KMS-11 (cell line): ENCODE measurements around the gene C1QTNF9.
"Not testable (repeated sequence)": the region's sequence is repeated elsewhere in the genome, so short reads cannot be mapped to it uniquely, and the experiment has no call there.

ENCODE experiments used
- H2AFZ ChIP-seq: fragments of 200-600 bp; sonication (generic); 2 replicates; pipeline ENCODE4 v1.6.1; 2016; ENCODE audit warnings: antibody characterized with exemption, mixed run types, low read depth
- H3K27ac ChIP-seq: fragments of 200-600 bp; sonication (generic); 2 replicates; pipeline ENCODE4 v1.6.1; 2016; ENCODE audit warnings: mild to moderate bottlenecking, mixed run types
- H3K27me3 ChIP-seq: fragments of 200-600 bp; sonication (generic); 2 replicates; pipeline ENCODE4 v1.6.1; 2017; ENCODE audit warnings: mild to moderate bottlenecking, low read depth, mixed run types, moderate library complexity; ENCODE audit not compliant: insufficient read depth
- H3K36me3 ChIP-seq: fragments of 200-600 bp; sonication (generic); 2 replicates; pipeline ENCODE4 v1.6.1; 2017; ENCODE audit warnings: mild to moderate bottlenecking, mixed run types; ENCODE audit not compliant: insufficient read depth
- H3K4me1 ChIP-seq: fragments of 200-600 bp; sonication (generic); 2 replicates; pipeline ENCODE4 v1.6.1; 2016; ENCODE audit warnings: mild to moderate bottlenecking, low read depth, mixed run types; ENCODE audit not compliant: poor library complexity, severe bottlenecking
- H3K4me2 ChIP-seq: fragments of 200-600 bp; sonication (generic); 2 replicates; pipeline ENCODE4 v1.7.0; 2016; ENCODE audit warnings: mild to moderate bottlenecking, mixed run types
- H3K4me3 ChIP-seq: fragments of 200-600 bp; sonication (generic); IDR thresholded peaks from 2 replicates; pipeline ENCODE4 v1.6.1; 2017; ENCODE audit warnings: low read depth, low read length, mixed read lengths; ENCODE audit not compliant: insufficient read depth
- H3K79me2 ChIP-seq: fragments of 200-600 bp; sonication (generic); 2 replicates; pipeline ENCODE4 v1.6.1; 2016; ENCODE audit warnings: low read depth, mixed run types; ENCODE audit not compliant: insufficient read depth
- H3K9ac ChIP-seq: fragments of 200-600 bp; sonication (generic); 2 replicates; pipeline ENCODE4 v1.6.1; 2016; ENCODE audit warnings: mild to moderate bottlenecking, mixed run types
- H4K20me1 ChIP-seq: fragments of 200-600 bp; sonication (generic); 2 replicates; pipeline ENCODE4 v1.6.1; 2016; ENCODE audit warnings: mild to moderate bottlenecking, mixed run types; ENCODE audit not compliant: insufficient read depth
- TF ChIP-seq, protein P1 (sequence below): fragments of 200-600 bp; sonication (generic); conservative IDR thresholded peaks from 2 replicates; pipeline ENCODE4 v1.6.1; 2017; ENCODE audit warnings: low read depth, mild to moderate bottlenecking, antibody characterized with exemption, low read length, moderate library complexity, mixed read lengths

Gene C1QTNF9, protein sequence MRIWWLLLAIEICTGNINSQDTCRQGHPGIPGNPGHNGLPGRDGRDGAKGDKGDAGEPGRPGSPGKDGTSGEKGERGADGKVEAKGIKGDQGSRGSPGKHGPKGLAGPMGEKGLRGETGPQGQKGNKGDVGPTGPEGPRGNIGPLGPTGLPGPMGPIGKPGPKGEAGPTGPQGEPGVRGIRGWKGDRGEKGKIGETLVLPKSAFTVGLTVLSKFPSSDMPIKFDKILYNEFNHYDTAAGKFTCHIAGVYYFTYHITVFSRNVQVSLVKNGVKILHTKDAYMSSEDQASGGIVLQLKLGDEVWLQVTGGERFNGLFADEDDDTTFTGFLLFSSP

DNA sequence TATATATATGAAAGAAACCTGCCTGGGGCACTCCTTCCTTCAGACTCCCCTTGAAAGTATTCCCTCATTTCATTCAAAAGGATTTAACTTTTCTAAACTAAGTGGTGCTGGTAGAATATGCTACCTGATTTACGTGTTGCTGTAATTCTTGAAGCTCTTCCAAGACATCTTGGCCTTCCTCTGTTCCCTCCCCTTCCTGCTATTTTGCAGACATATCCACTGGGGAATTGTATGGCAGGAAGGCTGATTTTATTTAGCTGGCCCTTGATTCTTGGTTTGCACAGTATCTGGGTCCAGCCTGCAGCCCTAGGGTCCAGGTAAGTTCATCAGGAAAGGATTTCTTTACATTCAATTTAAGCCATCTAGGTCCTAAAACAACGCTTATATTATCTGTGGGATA, at the start of gene C1QTNF9:
Gene C1QTNF9, plus strand, starts transcription at position 281 of the 400 bp plus-strand sequence. CDS start 6,424 bp downstream, outside the sequence.
- not testable (repeated sequence) for H3K9ac ChIP-seq, H3K79me2 ChIP-seq, H3K4me2 ChIP-seq, H2AFZ ChIP-seq, H3K27me3 ChIP-seq, H3K36me3 ChIP-seq, H4K20me1 ChIP-seq, H3K4me1 ChIP-seq, H3K27ac ChIP-seq, H3K4me3 ChIP-seq

DNA sequence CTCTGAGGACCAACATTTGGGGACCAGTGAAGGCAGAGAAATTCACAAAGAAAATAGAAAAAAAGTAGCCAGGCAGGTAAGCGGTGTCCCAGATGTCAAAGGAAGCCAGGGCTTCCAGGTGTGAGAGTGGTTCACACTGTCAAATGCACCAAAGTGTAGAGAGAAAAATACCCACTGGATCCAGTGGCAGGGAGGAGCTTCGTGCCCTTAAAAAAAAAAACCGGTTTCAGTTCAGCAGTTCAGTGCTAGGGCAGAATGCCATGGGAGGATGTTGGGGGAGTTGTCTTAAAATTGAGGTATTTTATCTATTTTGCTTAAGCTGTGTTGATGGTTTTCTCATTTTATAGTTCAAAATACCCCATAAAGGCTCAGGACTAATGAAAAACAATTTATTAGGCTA, 47.8 kb upstream of the C1QTNF9 start:
- Histone ChIP-seq H3K9ac (no peak overlapping the region), H3K27ac (no peak overlapping the region), H3K27me3 (no peaks in the 10 kb centered on the region), H3K4me3 (no peak overlapping the region), H4K20me1 (no peaks in the 10 kb centered on the region), H2AFZ (no peak overlapping the region), H3K36me3 (no peaks in the 10 kb centered on the region), H3K4me2 (no peak overlapping the region), H3K79me2 (no peaks in the 10 kb centered on the region), H3K4me1 (peaks cover 14% of the 10 kb centered on the region)
- TF ChIP-seq, protein P1, sequence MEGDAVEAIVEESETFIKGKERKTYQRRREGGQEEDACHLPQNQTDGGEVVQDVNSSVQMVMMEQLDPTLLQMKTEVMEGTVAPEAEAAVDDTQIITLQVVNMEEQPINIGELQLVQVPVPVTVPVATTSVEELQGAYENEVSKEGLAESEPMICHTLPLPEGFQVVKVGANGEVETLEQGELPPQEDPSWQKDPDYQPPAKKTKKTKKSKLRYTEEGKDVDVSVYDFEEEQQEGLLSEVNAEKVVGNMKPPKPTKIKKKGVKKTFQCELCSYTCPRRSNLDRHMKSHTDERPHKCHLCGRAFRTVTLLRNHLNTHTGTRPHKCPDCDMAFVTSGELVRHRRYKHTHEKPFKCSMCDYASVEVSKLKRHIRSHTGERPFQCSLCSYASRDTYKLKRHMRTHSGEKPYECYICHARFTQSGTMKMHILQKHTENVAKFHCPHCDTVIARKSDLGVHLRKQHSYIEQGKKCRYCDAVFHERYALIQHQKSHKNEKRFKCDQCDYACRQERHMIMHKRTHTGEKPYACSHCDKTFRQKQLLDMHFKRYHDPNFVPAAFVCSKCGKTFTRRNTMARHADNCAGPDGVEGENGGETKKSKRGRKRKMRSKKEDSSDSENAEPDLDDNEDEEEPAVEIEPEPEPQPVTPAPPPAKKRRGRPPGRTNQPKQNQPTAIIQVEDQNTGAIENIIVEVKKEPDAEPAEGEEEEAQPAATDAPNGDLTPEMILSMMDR, result no peak

DNA sequence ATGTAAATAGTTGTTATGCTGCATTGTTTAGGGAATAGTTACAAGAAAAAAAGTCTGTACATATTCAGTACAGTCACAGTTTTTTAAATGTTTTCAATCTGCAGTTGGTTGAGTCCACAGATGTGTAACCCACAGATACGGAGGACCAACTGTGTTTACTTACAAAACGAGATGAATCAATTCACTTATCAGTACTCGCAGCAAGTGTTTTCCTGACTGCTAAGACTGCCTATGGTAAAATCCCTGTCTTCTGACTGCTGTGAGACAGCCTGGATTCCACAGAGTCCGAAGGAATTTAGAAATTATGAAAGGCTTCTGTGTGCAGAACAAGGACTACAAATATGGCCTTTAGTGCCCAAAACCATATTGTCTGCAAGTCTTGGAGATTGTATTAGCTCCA, 45.7 kb upstream of the C1QTNF9 start:
- Histone ChIP-seq H3K9ac (no peak overlapping the region), H3K27me3 (no peaks in the 10 kb centered on the region), H3K4me2 (no peak overlapping the region), H3K27ac (no peak overlapping the region), H3K79me2 (no peaks in the 10 kb centered on the region), H3K4me1 (peaks cover 14% of the 10 kb centered on the region), H2AFZ (no peak overlapping the region), H3K4me3 (no peak overlapping the region), H4K20me1 (no peaks in the 10 kb centered on the region), H3K36me3 (no peaks in the 10 kb centered on the region)
- TF ChIP-seq, protein P1, result no peak

DNA sequence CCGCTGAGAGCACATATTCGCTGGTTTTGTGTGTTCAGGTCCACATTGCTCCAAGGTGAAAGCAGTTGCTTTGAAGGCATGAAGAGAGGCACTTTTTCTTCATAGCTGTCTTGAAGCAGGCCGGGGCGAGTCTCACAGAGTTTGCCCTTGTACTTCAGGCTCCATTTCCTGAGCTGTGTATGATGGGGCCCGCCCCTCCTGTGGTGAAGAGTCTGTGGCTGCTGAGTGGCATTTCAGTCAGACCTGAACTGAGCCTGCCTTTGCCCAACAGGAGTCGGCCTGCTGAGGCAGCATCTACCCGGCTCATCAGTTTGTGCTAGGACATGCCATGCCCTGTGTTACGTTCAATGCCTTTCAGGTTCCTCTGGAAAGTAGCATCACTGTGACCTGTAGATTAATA, 44.4 kb upstream of the C1QTNF9 start:
- Histone ChIP-seq H3K36me3 (no peaks in the 10 kb centered on the region), H4K20me1 (no peaks in the 10 kb centered on the region), H3K9ac (no peak overlapping the region), H3K79me2 (no peaks in the 10 kb centered on the region), H3K27ac (no peak overlapping the region), H3K27me3 (no peaks in the 10 kb centered on the region), H3K4me1 (peaks cover 17% of the 10 kb centered on the region), H3K4me2 (no peak overlapping the region), H3K4me3 (no peak overlapping the region), H2AFZ (no peak overlapping the region)
- TF ChIP-seq, protein P1, result no peak

DNA sequence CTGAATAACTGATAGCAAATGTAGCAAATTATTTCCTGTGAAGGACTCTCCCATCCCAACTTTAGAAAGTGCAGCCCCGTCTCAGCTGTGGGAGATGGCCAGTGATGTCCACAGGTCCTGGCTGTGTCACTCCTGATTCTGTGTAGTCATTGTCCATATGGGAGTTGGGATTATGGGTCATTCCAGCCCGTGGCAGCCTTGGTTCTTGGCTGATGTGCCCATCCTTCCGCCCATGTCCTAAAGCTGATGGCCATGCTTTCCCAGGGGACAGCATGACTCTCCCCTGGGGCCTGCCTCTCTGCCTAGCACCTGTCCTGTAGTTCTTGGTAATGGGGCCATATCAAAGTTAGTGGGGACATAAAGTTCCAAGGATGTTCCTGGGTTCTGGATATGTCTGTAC, 43.9 kb upstream of the C1QTNF9 start:
- H3K9ac ChIP-seq, result no peak overlapping the region
- peaks cover 20% of the 10 kb centered on the region for H3K4me1 ChIP-seq
- no peaks in the 10 kb centered on the region for H3K27me3 ChIP-seq
- TF ChIP-seq, protein P1, result no peak
- H3K79me2 ChIP-seq, result no peaks in the 10 kb centered on the region
- H4K20me1 ChIP-seq, result no peaks in the 10 kb centered on the region
- no peak overlapping the region for H3K27ac ChIP-seq
- no peaks in the 10 kb centered on the region for H3K36me3 ChIP-seq
- no peak overlapping the region for H3K4me3 ChIP-seq
- no peak overlapping the region for H2AFZ ChIP-seq
- H3K4me2 ChIP-seq, result no peak overlapping the region
